Omental fat pad (tissue), 4 donors: ENCODE measurements around the gene BCORL1. TPM values are rescaled to one million over a fixed set of nuclear protein-coding genes. Genes with fewer than 3 reads are reported as not detected.
A peak's percentile ranks its signal among the peaks of the same experiment; 100 is the strongest.

ENCODE experiments used
- ATAC-seq: fragments of 150-250 bp; one replicate; pipeline ENCODE4 v1.9.1; 2016; ENCODE audit warnings: mild to moderate bottlenecking, moderate library complexity; ENCODE audit not compliant: low FRiP score
- DNase-seq: peaks from one replicate; pipeline ENCODE4 v3.0.0-alpha.2; 2019; ENCODE audit warnings: low spot score
- CTCF ChIP-seq, 3 donors: fragments of 450-650 bp; IDR thresholded peaks; one replicate each; pipeline ENCODE4 v1.5.1; 2016 to 2017; ENCODE audit warnings: antibody characterized with exemption in 3 of 3, mild to moderate bottlenecking in 3 of 3, moderate library complexity in 2 of 3
- total RNA-seq, 4 donors: library from RNA; depleted of rRNA; stranded (reverse); fragments of >200 nt; gene quantifications; one replicate each; pipeline ENCODE4 v1.1.0, GENCODE V29; 2016

BCORL1 gene
- total RNA-seq, 4 donors from 2014 or later, result 4.9 to 8.0 (median 5.2) TPM

- no peak for ATAC-seq
- TF ChIP-seq CTCF (IDR thresholded peaks at IDR 0.05), result no peak
- DNase-seq, result no peak
Measured at GRCh38 chrX:130098210-130098552, 115.7 kb downstream of the BCORL1 start.

- no peak for DNase-seq
- no peak for TF ChIP-seq CTCF (IDR thresholded peaks at IDR 0.05)
- peak; percentile 45 for ATAC-seq
Measured at GRCh38 chrX:130100180-130100579, 117.7 kb downstream of the BCORL1 start.

GRCh38 chrX:130103605-130104004 is 121.2 kb downstream of the BCORL1 start:
- ATAC-seq, result no peak
- no peak for TF ChIP-seq CTCF (IDR thresholded peaks at IDR 0.05)
- no peak for DNase-seq

- DNase-seq (no peak), ATAC-seq (peak; percentile 19)
- no peak for TF ChIP-seq CTCF (IDR thresholded peaks at IDR 0.05)
Measured at GRCh38 chrX:130105244-130105643, 122.8 kb downstream of the BCORL1 start.

GRCh38 chrX:130106071-130106470 is 123.6 kb downstream of the BCORL1 start:
- no peak for TF ChIP-seq CTCF (IDR thresholded peaks at IDR 0.05)
- DNase-seq (no peak), ATAC-seq (no peak)

Other genes starting within 250 kb of the BCORL1 start
- 1 to 10 TPM; 2.4 to 7.8 (median 5.3) TPM for gene XPNPEP2, start 243.7 kb upstream of the BCORL1 start, total RNA-seq
- gene SASH3, start 202.7 kb upstream of the BCORL1 start, total RNA-seq, result 10 to 100 TPM in 3 of 4 donors, 1 to 10 TPM in 1; 9.4 to 26.7 (median 20.6) TPM
- gene ZDHHC9, start 138.7 kb upstream of the BCORL1 start, total RNA-seq, result 10 to 100 TPM; 29.9 to 58.7 (median 45.2) TPM
- gene UTP14A, start 76.5 kb upstream of the BCORL1 start, total RNA-seq, result 10 to 100 TPM; 12.5 to 31.6 (median 16.2) TPM
- gene ELF4, start 127.9 kb downstream of the BCORL1 start, total RNA-seq, result 10 to 100 TPM; 10.8 to 30.5 (median 15.0) TPM
- 10 to 100 TPM; 14.7 to 21.2 (median 16.9) TPM for gene AIFM1, start 183.2 kb downstream of the BCORL1 start, total RNA-seq
- gene RAB33A, start 189.3 kb downstream of the BCORL1 start, total RNA-seq, result 1 to 10 TPM in 3 of 4 donors, not detected in 1; 1.4 to 3.0 (median 1.4) TPM